ENCODE results near the gene DTX1. TPM values are rescaled to one million over a fixed set of nuclear protein-coding genes. Genes with fewer than 3 reads are reported as not detected.

Gene DTX1
- total RNA-seq, 1 donor from 2014 or later: 8.1 TPM

DNA sequence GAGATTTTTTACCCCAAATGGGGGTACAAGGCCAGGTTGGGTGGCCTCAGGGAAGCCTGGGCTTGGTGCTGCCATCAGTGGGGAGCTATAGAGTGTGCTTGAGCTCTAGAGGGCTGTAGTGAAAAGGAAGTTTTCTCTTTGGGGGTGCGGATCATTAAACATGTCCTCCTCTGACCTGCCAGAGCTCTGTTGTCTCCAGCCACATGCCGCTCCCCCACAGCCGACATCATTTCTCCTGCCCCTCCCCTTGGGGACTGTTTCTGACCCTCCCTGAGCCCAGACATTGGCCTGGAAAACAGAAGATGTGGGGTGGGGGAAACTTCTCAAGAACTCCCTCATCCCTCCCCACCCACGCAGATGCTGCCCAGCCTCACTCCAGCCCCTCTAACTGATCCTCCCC lies 25.3 kb downstream of the DTX1 start:
- Mint-ChIP-seq H3K36me3 (ENCODE audit: low read depth) (no peaks in the 10 kb centered on the region), H3K27ac (ENCODE audit: unreplicated experiment) (peak overlapping the region; percentile 67), H3K4me1 (no peaks in the 10 kb centered on the region), H3K4me3 (no peak overlapping the region), H3K9me3 (no peaks in the 10 kb centered on the region), H3K27me3 (ENCODE audit: low read depth) (peaks cover 48% of the 10 kb centered on the region)
- DNase-seq (ENCODE audit: low read depth, low spot score): no peak
- TF ChIP-seq, protein P1, sequence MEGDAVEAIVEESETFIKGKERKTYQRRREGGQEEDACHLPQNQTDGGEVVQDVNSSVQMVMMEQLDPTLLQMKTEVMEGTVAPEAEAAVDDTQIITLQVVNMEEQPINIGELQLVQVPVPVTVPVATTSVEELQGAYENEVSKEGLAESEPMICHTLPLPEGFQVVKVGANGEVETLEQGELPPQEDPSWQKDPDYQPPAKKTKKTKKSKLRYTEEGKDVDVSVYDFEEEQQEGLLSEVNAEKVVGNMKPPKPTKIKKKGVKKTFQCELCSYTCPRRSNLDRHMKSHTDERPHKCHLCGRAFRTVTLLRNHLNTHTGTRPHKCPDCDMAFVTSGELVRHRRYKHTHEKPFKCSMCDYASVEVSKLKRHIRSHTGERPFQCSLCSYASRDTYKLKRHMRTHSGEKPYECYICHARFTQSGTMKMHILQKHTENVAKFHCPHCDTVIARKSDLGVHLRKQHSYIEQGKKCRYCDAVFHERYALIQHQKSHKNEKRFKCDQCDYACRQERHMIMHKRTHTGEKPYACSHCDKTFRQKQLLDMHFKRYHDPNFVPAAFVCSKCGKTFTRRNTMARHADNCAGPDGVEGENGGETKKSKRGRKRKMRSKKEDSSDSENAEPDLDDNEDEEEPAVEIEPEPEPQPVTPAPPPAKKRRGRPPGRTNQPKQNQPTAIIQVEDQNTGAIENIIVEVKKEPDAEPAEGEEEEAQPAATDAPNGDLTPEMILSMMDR (conservative IDR thresholded peaks at IDR 0.05): no peak

- H3K4me1 Mint-ChIP-seq: no peaks in the 10 kb centered on the region
- H3K9me3 Mint-ChIP-seq: no peaks in the 10 kb centered on the region
- H3K4me3 Mint-ChIP-seq: no peak overlapping the region
- no peak overlapping the region for H3K27ac Mint-ChIP-seq (ENCODE audit: unreplicated experiment)
- H3K36me3 Mint-ChIP-seq (ENCODE audit: low read depth): no peaks in the 10 kb centered on the region
- H3K27me3 Mint-ChIP-seq (ENCODE audit: low read depth): peaks cover 43% of the 10 kb centered on the region
- DNase-seq (ENCODE audit: low read depth, low spot score): no peak
- TF ChIP-seq, protein P1 (conservative IDR thresholded peaks at IDR 0.05): no peak
These were observed 26.1 kb downstream of the DTX1 start for GRCh38 chr12:113082486-113083148.

DNA sequence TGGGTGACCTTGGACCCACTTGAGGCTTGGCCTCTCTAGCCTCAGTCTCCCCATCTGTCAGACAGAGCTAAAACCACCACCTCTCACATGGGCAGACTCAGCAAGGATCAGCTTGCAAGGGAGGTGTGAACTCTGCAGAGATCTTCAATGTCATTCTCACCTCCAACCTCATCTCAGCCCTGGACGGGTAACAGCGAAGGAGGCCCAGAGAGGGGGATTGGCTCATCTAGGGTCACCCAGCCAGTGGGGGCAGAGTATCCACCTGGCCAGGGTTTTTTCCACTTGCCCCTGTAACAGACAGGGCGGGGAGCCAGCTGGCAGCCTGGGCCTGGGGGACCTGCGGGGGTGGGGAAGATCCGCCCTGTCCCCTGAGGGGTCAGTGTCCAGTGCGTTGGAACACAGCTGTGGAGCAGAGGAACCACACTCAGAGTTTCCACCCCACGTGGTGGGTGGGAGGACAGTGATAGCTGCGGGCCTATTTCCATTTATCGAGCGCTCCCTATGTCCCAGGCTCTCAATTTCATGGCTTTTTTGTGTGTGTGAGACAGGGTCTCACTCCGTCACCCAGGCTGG lies 27.4 kb downstream of the DTX1 start:
- Mint-ChIP-seq H3K27ac (ENCODE audit: unreplicated experiment) (no peak overlapping the region), H3K4me3 (no peak overlapping the region), H3K9me3 (no peaks in the 10 kb centered on the region), H3K27me3 (ENCODE audit: low read depth) (peaks cover 37% of the 10 kb centered on the region), H3K36me3 (ENCODE audit: low read depth) (no peaks in the 10 kb centered on the region), H3K4me1 (no peaks in the 10 kb centered on the region)
- DNase-seq (ENCODE audit: low read depth, low spot score): no peak
- TF ChIP-seq, protein P1 (conservative IDR thresholded peaks at IDR 0.05): no peak

- TF ChIP-seq, protein P1 (conservative IDR thresholded peaks at IDR 0.05): no peak
- Mint-ChIP-seq H3K4me3 (no peak overlapping the region), H3K4me1 (no peaks in the 10 kb centered on the region), H3K27me3 (ENCODE audit: low read depth) (peaks cover 35% of the 10 kb centered on the region), H3K9me3 (no peaks in the 10 kb centered on the region), H3K36me3 (ENCODE audit: low read depth) (no peaks in the 10 kb centered on the region), H3K27ac (ENCODE audit: unreplicated experiment) (no peak overlapping the region)
- DNase-seq (ENCODE audit: low read depth, low spot score): no peak
These were observed 30.0 kb downstream of the DTX1 start for GRCh38 chr12:113086249-113087164.

GRCh38 chr12:113087193-113087592 lies 30.7 kb downstream of the DTX1 start:
- TF ChIP-seq, protein P1 (conservative IDR thresholded peaks at IDR 0.05): no peak
- H3K4me3 Mint-ChIP-seq: no peak overlapping the region
- H3K27me3 Mint-ChIP-seq (ENCODE audit: low read depth): peaks cover 39% of the 10 kb centered on the region
- no peak overlapping the region for H3K27ac Mint-ChIP-seq (ENCODE audit: unreplicated experiment)
- H3K9me3 Mint-ChIP-seq: no peaks in the 10 kb centered on the region
- DNase-seq (ENCODE audit: low read depth, low spot score): no peak
- no peaks in the 10 kb centered on the region for H3K4me1 Mint-ChIP-seq
- no peaks in the 10 kb centered on the region for H3K36me3 Mint-ChIP-seq (ENCODE audit: low read depth)

All from neural crest cell (in vitro differentiated cells).